ENCODE measurements around the gene DCAF11. TPM values are rescaled to one million over a fixed set of nuclear protein-coding genes. Genes with fewer than 3 reads are reported as not detected.

DCAF11 gene
- total and polyA plus RNA-seq, 2 of the 13 experiments (the other 11 are each of a cell fraction or from before 2014, with no cell fraction given), result 150 to 257 TPM

DNA sequence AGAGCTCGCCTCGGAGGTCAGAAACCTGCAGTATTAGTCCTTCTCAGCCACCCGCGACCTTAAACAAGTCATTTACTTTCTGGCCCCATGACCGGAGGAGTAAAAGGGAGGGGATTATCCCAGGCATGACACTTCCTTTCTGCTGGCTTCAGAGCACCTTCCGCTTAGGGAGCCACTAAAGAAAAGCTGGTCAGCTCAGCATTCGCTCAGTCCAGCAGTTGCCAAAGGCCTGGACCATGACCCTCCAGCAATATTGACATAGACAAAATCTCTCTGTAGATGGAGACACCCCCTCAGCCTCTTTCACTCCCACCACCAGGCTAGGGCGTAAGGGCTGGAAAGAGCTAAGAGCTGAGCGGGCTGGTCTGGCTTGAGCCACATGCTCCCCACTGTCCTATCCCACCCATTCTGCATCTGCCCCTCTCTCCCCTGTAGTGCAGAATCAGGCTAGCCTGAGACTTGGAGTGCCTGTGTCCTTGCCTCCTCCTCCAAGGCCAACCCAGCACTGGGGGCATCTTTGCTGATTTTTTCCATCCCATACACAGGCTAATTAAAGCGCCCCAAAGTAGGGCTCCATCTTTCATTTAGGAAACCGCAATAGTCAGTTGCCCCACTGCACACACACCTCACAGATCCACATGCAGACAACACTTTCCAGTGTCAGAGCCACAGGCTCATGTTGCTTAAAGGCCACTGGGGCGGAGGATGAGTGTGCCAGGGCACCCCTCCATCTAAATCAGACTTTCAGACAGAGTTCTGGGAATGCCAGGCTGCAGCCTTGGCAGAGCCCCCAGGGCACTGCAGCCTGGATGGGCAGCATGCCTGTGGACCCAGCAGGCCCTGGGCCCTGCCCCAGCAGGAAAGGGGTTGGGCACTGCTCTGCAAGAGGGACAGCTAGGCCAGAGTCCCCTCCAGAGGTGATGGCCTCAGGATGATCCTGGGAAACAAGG lies 47.2 kb upstream of the DCAF11 start (continued):
- TF ChIP-seq, protein P1, sequence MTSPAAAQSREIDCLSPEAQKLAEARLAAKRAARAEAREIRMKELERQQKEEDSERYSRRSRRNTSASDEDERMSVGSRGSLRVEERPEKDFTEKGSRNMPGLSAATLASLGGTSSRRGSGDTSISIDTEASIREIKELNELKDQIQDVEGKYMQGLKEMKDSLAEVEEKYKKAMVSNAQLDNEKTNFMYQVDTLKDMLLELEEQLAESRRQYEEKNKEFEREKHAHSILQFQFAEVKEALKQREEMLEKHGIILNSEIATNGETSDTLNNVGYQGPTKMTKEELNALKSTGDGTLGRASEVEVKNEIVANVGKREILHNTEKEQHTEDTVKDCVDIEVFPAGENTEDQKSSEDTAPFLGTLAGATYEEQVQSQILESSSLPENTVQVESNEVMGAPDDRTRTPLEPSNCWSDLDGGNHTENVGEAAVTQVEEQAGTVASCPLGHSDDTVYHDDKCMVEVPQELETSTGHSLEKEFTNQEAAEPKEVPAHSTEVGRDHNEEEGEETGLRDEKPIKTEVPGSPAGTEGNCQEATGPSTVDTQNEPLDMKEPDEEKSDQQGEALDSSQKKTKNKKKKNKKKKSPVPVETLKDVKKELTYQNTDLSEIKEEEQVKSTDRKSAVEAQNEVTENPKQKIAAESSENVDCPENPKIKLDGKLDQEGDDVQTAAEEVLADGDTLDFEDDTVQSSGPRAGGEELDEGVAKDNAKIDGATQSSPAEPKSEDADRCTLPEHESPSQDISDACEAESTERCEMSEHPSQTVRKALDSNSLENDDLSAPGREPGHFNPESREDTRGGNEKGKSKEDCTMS (CRISPR knock-in tag; conservative IDR thresholded peaks at IDR 0.05), result no peak
- TF ChIP-seq ZSCAN30 (CRISPR knock-in tag; IDR thresholded peaks at IDR 0.05) (no peak), KLF15 (CRISPR knock-in tag; IDR thresholded peaks at IDR 0.05; ENCODE audit: borderline replicate concordance) (no peak), CENPT (CRISPR knock-in tag; IDR thresholded peaks at IDR 0.05; ENCODE audit: low read depth) (no peak), KDM3A (CRISPR knock-in tag; IDR thresholded peaks at IDR 0.05; ENCODE audit: low read depth) (no peak), ZNF431 (CRISPR knock-in tag; IDR thresholded peaks at IDR 0.05; ENCODE audit: borderline replicate concordance, low read depth) (0 out of 2 replicates have a peak, but pooled peaks have one; percentile 42), ZNF746 (CRISPR knock-in tag; IDR thresholded peaks at IDR 0.05) (peak; percentile 72; the same call in 1 of the 2 replicates), MXI1 (IDR thresholded peaks at IDR 0.05; ENCODE audit: borderline replicate concordance, low read depth, low read length) (no peak), ZNF160 (CRISPR knock-in tag; IDR thresholded peaks at IDR 0.05) (peak; percentile 26; the same call in 1 of the 2 replicates), ARNT2 (CRISPR knock-in tag; IDR thresholded peaks at IDR 0.05; ENCODE audit: low read depth) (no peak), SIX1 (CRISPR knock-in tag; IDR thresholded peaks at IDR 0.05; ENCODE audit: borderline replicate concordance) (no peak), ZNF333 (CRISPR knock-in tag; IDR thresholded peaks at IDR 0.05; ENCODE audit: borderline replicate concordance) (peak; percentile 32; the same call in 1 of the 2 replicates), MAZ (IDR thresholded peaks at IDR 0.05; ENCODE audit: borderline replicate concordance, low read depth, low read length) (peak; percentile 34; the same call in 1 of the 2 replicates), MAZ (CRISPR knock-in tag; IDR thresholded peaks at IDR 0.05; ENCODE audit: low read depth) (no peak; the same call in none of the 2 replicates), MED1 (CRISPR knock-in tag; IDR thresholded peaks at IDR 0.05) (no peak; the same call in 1 of the 2 replicates), ZKSCAN8 (CRISPR knock-in tag; IDR thresholded peaks at IDR 0.05; ENCODE audit: borderline replicate concordance) (no peak), KAT2B (IDR thresholded peaks at IDR 0.05; ENCODE audit: borderline replicate concordance, low read depth, low read length) (no peak), ZNF577 (CRISPR knock-in tag; IDR thresholded peaks at IDR 0.05; ENCODE audit: borderline replicate concordance, low read depth) (no peak), NR2C2 (CRISPR knock-in tag; IDR thresholded peaks at IDR 0.05; ENCODE audit: borderline replicate concordance) (0 out of 2 replicates have a peak, but pooled peaks have one; percentile 26), JDP2 (CRISPR knock-in tag; IDR thresholded peaks at IDR 0.05; ENCODE audit: borderline replicate concordance) (no peak)
- TF ChIP-seq, protein P2, sequence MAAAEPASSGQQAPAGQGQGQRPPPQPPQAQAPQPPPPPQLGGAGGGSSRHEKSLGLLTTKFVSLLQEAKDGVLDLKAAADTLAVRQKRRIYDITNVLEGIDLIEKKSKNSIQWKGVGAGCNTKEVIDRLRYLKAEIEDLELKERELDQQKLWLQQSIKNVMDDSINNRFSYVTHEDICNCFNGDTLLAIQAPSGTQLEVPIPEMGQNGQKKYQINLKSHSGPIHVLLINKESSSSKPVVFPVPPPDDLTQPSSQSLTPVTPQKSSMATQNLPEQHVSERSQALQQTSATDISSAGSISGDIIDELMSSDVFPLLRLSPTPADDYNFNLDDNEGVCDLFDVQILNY (CRISPR knock-in tag; conservative IDR thresholded peaks at IDR 0.05), result 0 out of 2 replicates have a peak, but pooled peaks have one; percentile 20
- TF ChIP-seq, protein P3, sequence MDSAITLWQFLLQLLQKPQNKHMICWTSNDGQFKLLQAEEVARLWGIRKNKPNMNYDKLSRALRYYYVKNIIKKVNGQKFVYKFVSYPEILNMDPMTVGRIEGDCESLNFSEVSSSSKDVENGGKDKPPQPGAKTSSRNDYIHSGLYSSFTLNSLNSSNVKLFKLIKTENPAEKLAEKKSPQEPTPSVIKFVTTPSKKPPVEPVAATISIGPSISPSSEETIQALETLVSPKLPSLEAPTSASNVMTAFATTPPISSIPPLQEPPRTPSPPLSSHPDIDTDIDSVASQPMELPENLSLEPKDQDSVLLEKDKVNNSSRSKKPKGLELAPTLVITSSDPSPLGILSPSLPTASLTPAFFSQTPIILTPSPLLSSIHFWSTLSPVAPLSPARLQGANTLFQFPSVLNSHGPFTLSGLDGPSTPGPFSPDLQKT (CRISPR knock-in tag; IDR thresholded peaks at IDR 0.05; ENCODE audit: borderline replicate concordance), result no peak
- TF ChIP-seq, protein P4, sequence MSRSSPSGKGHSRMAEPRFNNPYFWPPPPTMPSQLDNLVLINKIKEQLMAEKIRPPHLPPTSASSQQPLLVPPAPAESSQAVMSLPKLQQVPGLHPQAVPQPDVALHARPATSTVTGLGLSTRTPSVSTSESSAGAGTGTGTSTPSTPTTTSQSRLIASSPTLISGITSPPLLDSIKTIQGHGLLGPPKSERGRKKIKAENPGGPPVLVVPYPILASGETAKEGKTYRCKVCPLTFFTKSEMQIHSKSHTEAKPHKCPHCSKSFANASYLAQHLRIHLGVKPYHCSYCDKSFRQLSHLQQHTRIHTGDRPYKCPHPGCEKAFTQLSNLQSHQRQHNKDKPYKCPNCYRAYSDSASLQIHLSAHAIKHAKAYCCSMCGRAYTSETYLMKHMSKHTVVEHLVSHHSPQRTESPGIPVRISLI (CRISPR knock-in tag; IDR thresholded peaks at IDR 0.05; ENCODE audit: borderline replicate concordance), result no peak
